ENCODE results near the gene PHF19.

The PHF19 gene

GRCh38 chr9:120837921-120838320, 39.1 kb downstream of the PHF19 start:
- peaks cover 42% of the 10 kb centered on the region for H3K36me3 ChIP-seq (ENCODE audit: insufficient read depth, insufficient read length, low read length)
- no peaks in the 10 kb centered on the region for H3K9me3 ChIP-seq (ENCODE audit: insufficient read depth, low read length)
- DNase-seq (ENCODE audit: low read depth, low spot score): no peak
- no peaks in the 10 kb centered on the region for H3K4me1 ChIP-seq (ENCODE audit: insufficient read depth, insufficient read length)
- H3K4me3 ChIP-seq (ENCODE audit: insufficient read length, low read depth): no peak overlapping the region
- no peaks in the 10 kb centered on the region for H3K27me3 ChIP-seq (ENCODE audit: insufficient read depth, insufficient read length)
- no peak for TF ChIP-seq SUZ12 (IDR thresholded peaks at IDR 0.05; ENCODE audit: extremely low read depth, insufficient read depth, insufficient read length)
- TF ChIP-seq ZNF274 (IDR thresholded peaks at IDR 0.05; ENCODE audit: low read depth, low read length): no peak
- H3K9ac ChIP-seq (ENCODE audit: insufficient read length, low read depth): no peak overlapping the region

GRCh38 chr9:120833325-120833724, 43.7 kb downstream of the PHF19 start:
- peaks cover 72% of the 10 kb centered on the region for H3K36me3 ChIP-seq (ENCODE audit: insufficient read depth, insufficient read length, low read length)
- no peaks in the 10 kb centered on the region for H3K27me3 ChIP-seq (ENCODE audit: insufficient read depth, insufficient read length)
- no peak overlapping the region for H3K4me3 ChIP-seq (ENCODE audit: insufficient read length, low read depth)
- H3K4me1 ChIP-seq (ENCODE audit: insufficient read depth, insufficient read length): no peaks in the 10 kb centered on the region
- DNase-seq (ENCODE audit: low read depth, low spot score): no peak
- H3K9me3 ChIP-seq (ENCODE audit: insufficient read depth, low read length): no peaks in the 10 kb centered on the region
- TF ChIP-seq YY1 (IDR thresholded peaks at IDR 0.05; ENCODE audit: insufficient read depth, insufficient read length) (no peak), ZNF274 (IDR thresholded peaks at IDR 0.05; ENCODE audit: low read depth, low read length) (no peak), SUZ12 (IDR thresholded peaks at IDR 0.05; ENCODE audit: extremely low read depth, insufficient read depth, insufficient read length) (no peak)
- no peak overlapping the region for H3K9ac ChIP-seq (ENCODE audit: insufficient read length, low read depth)

GRCh38 chr9:120832807-120833206, 44.2 kb downstream of the PHF19 start:
- Histone ChIP-seq H3K36me3 (ENCODE audit: insufficient read depth, insufficient read length, low read length) (peaks cover 74% of the 10 kb centered on the region), H3K4me3 (ENCODE audit: insufficient read length, low read depth) (no peak overlapping the region), H3K9me3 (ENCODE audit: insufficient read depth, low read length) (no peaks in the 10 kb centered on the region), H3K9ac (ENCODE audit: insufficient read length, low read depth) (no peak overlapping the region), H3K27me3 (ENCODE audit: insufficient read depth, insufficient read length) (no peaks in the 10 kb centered on the region), H3K4me1 (ENCODE audit: insufficient read depth, insufficient read length) (no peaks in the 10 kb centered on the region)
- no peak for DNase-seq (ENCODE audit: low read depth, low spot score)
- TF ChIP-seq SUZ12 (IDR thresholded peaks at IDR 0.05; ENCODE audit: extremely low read depth, insufficient read depth, insufficient read length) (no peak), YY1 (IDR thresholded peaks at IDR 0.05; ENCODE audit: insufficient read depth, insufficient read length) (no peak), ZNF274 (IDR thresholded peaks at IDR 0.05; ENCODE audit: low read depth, low read length) (no peak)

- Histone ChIP-seq H3K27me3 (ENCODE audit: insufficient read depth, insufficient read length) (no peaks in the 10 kb centered on the region), H3K4me3 (ENCODE audit: insufficient read length, low read depth) (no peak overlapping the region), H3K4me1 (ENCODE audit: insufficient read depth, insufficient read length) (no peaks in the 10 kb centered on the region), H3K36me3 (ENCODE audit: insufficient read depth, insufficient read length, low read length) (peaks cover 84% of the 10 kb centered on the region), H3K9me3 (ENCODE audit: insufficient read depth, low read length) (no peaks in the 10 kb centered on the region), H3K9ac (ENCODE audit: insufficient read length, low read depth) (no peak overlapping the region)
- no peak for DNase-seq (ENCODE audit: low read depth, low spot score)
- TF ChIP-seq YY1 (IDR thresholded peaks at IDR 0.05; ENCODE audit: insufficient read depth, insufficient read length): no peak
Observed at GRCh38 chr9:120830865-120831264, 46.1 kb downstream of the PHF19 start.

- Histone ChIP-seq H3K27me3 (ENCODE audit: insufficient read depth, insufficient read length) (no peaks in the 10 kb centered on the region), H3K9me3 (ENCODE audit: insufficient read depth, low read length) (no peaks in the 10 kb centered on the region), H3K4me1 (ENCODE audit: insufficient read depth, insufficient read length) (no peaks in the 10 kb centered on the region), H3K36me3 (ENCODE audit: insufficient read depth, insufficient read length, low read length) (peaks cover 80% of the 10 kb centered on the region), H3K4me3 (ENCODE audit: insufficient read length, low read depth) (no peak overlapping the region), H3K9ac (ENCODE audit: insufficient read length, low read depth) (no peak overlapping the region)
- no peak for TF ChIP-seq SUZ12 (IDR thresholded peaks at IDR 0.05; ENCODE audit: extremely low read depth, insufficient read depth, insufficient read length)
- TF ChIP-seq YY1 (IDR thresholded peaks at IDR 0.05; ENCODE audit: insufficient read depth, insufficient read length): no peak
- TF ChIP-seq ZNF274 (IDR thresholded peaks at IDR 0.05; ENCODE audit: low read depth, low read length): no peak
- no peak for DNase-seq (ENCODE audit: low read depth, low spot score)
Observed at GRCh38 chr9:120830151-120830550, 46.8 kb downstream of the PHF19 start.

- TF ChIP-seq YY1 (IDR thresholded peaks at IDR 0.05; ENCODE audit: insufficient read depth, insufficient read length) (no peak), ZNF274 (IDR thresholded peaks at IDR 0.05; ENCODE audit: low read depth, low read length) (no peak), SUZ12 (IDR thresholded peaks at IDR 0.05; ENCODE audit: extremely low read depth, insufficient read depth, insufficient read length) (no peak)
- Histone ChIP-seq H3K4me1 (ENCODE audit: insufficient read depth, insufficient read length) (no peaks in the 10 kb centered on the region), H3K9ac (ENCODE audit: insufficient read length, low read depth) (no peak overlapping the region), H3K4me3 (ENCODE audit: insufficient read length, low read depth) (no peak overlapping the region), H3K27me3 (ENCODE audit: insufficient read depth, insufficient read length) (no peaks in the 10 kb centered on the region), H3K36me3 (ENCODE audit: insufficient read depth, insufficient read length, low read length) (peaks cover 80% of the 10 kb centered on the region), H3K9me3 (ENCODE audit: insufficient read depth, low read length) (no peaks in the 10 kb centered on the region)
- DNase-seq (ENCODE audit: low read depth, low spot score): no peak
Observed at GRCh38 chr9:120829650-120830049, 47.3 kb downstream of the PHF19 start.

GRCh38 chr9:120820095-120820494, 56.9 kb downstream of the PHF19 start:
- H3K4me3 ChIP-seq (ENCODE audit: insufficient read length, low read depth): no peak overlapping the region
- H3K27me3 ChIP-seq (ENCODE audit: insufficient read depth, insufficient read length): no peaks in the 10 kb centered on the region
- no peak for TF ChIP-seq ZNF274 (IDR thresholded peaks at IDR 0.05; ENCODE audit: low read depth, low read length)
- no peak for TF ChIP-seq YY1 (IDR thresholded peaks at IDR 0.05; ENCODE audit: insufficient read depth, insufficient read length)
- TF ChIP-seq SUZ12 (IDR thresholded peaks at IDR 0.05; ENCODE audit: extremely low read depth, insufficient read depth, insufficient read length): no peak
- DNase-seq (ENCODE audit: low read depth, low spot score): no peak
- H3K4me1 ChIP-seq (ENCODE audit: insufficient read depth, insufficient read length): no peaks in the 10 kb centered on the region
- H3K36me3 ChIP-seq (ENCODE audit: insufficient read depth, insufficient read length, low read length): peaks cover 86% of the 10 kb centered on the region
- no peak overlapping the region for H3K9ac ChIP-seq (ENCODE audit: insufficient read length, low read depth)
- no peaks in the 10 kb centered on the region for H3K9me3 ChIP-seq (ENCODE audit: insufficient read depth, low read length)

GRCh38 chr9:120818595-120818994, 58.4 kb downstream of the PHF19 start:
- H3K4me1 ChIP-seq (ENCODE audit: insufficient read depth, insufficient read length): no peaks in the 10 kb centered on the region
- H3K27me3 ChIP-seq (ENCODE audit: insufficient read depth, insufficient read length): no peaks in the 10 kb centered on the region
- no peak for TF ChIP-seq SUZ12 (IDR thresholded peaks at IDR 0.05; ENCODE audit: extremely low read depth, insufficient read depth, insufficient read length)
- TF ChIP-seq ZNF274 (IDR thresholded peaks at IDR 0.05; ENCODE audit: low read depth, low read length): no peak
- no peak for TF ChIP-seq YY1 (IDR thresholded peaks at IDR 0.05; ENCODE audit: insufficient read depth, insufficient read length)
- no peak overlapping the region for H3K4me3 ChIP-seq (ENCODE audit: insufficient read length, low read depth)
- no peak for DNase-seq (ENCODE audit: low read depth, low spot score)
- peaks cover 73% of the 10 kb centered on the region for H3K36me3 ChIP-seq (ENCODE audit: insufficient read depth, insufficient read length, low read length)
- no peaks in the 10 kb centered on the region for H3K9me3 ChIP-seq (ENCODE audit: insufficient read depth, low read length)
- H3K9ac ChIP-seq (ENCODE audit: insufficient read length, low read depth): no peak overlapping the region
